Dermis microvascular lymphatic vessel endothelial cell (primary cell): ENCODE results near the gene KCNK16. TPM values are rescaled to one million over a fixed set of nuclear protein-coding genes. Genes with fewer than 3 reads are reported as not detected.

Source experiments
- DNase-seq, 2 donors: peaks; one replicate each; pipeline versions ENCODE4 v3.0.0 to v3.0.0-alpha.2; 2010; ENCODE audit warnings: low read depth in 2 of 2
- total RNA-seq: library from RNA; depleted of rRNA; stranded (reverse); fragments of >200 nt; gene quantifications from 2 replicates; pipeline ENCODE4 v1.2.1, GENCODE V29; 2014

Gene KCNK16
- total RNA-seq, 1 donor from 2014 or later, result not detected

DNA sequence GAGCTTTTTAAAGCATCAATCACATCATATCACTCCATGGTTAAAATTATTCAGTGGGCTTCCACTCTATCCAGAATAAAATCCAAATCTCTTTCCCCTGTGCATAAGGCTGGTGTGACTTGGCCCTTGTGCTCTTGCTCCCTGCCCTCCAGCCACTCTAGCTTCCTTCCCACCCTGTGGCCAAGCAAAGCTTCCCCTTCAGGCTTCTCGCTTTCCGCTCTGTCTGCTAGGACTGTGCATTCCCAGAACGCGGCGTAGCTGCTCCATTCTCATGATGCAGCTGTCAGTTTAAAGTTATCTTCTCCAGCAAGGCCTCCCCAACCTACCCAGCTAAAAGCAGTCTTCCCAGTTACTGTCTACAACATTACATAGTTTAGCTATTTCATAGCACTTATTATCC, 19.4 kb upstream of the KCNK16 start:
- DNase-seq, result no peak

DNA sequence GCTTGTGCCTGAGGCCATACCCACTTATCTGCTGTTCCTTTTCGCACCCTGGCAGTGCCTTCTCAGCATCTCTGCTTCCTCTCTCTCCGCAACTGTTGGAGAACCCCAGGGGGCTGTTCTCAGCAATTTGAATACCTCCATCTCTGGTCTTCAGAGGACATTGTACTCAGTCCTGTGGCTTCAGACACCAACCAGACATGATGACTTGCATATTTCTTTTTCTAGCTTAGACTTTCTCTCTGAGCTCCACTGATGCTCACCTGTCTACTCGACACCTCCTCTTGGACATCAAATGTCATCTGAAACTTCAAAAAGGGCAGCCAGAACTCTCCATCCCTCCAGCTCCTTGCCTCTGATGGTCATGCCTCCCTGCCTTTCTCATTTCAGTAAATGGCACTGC, 18.9 kb upstream of the KCNK16 start:
- DNase-seq, result no peak

DNA sequence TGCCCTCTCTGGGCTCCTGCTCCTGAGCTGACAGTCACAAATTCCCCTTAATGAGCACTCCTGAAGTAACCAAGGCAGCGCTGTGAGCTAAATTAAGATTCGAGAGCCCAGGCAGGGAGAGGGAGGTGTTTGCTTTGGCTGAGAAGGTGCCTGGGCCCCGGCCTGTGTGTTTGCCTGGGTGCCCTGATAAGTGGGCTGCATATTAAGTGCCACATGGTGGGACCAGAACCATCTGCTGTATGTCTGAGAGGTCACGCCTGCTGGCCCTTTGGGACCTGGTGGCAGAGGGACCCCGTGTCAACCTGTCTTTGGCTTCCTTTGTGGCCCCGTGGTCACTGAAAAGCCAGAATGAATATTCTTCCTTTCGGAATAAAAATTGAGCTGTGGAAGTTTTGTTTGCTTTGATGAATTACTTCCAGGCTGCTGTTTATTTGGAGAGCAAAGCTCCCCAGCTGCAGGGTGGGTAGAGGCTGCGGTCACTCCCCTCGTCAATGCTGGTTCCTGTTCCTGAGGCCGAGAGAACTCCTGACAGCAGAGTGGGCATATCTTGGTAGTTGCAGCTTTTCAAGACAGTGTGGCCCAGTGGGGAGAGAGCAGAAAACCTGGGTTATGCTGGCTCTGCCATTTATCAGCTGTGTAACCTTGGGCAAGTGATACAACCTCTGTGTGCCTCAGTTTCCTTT, 17.5 kb upstream of the KCNK16 start:
- no peak for DNase-seq

DNA sequence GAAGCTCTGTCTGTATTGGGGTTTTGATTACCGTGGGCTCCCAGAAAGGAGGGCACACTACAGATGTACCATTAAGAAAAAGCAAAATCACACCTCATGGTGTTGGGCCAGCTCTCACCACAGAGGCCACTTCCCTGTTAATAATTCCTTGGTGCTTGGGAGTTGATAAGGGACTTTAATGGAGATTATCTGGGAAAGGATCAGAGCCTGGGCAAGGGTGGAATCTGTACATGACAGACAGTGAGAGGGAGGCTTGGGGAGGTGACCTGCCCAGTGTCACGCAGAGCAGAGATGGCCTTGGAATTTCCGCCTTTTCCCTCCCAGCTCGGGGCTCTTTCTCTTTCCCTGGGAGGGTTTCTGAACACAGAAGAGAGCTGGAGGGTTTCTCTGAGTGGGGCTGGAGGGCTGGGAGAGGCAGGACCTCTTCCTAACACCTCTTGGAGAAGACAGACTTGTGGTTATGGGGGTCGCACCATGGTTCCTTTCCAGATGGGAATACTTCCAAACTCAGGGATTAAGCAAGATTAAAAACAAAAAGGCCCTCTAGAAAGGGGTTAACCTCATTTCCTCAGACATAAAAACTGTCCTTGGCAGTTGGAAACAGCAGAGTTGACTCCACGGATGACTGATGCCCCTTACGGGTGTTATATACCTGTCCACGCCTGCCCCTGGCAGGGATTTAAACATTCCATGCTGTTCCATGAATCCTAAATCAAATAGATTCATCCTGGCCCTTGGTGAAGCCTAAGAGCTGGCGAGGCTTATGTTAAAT, 16.8 kb upstream of the KCNK16 start:
- no peak for DNase-seq

DNA sequence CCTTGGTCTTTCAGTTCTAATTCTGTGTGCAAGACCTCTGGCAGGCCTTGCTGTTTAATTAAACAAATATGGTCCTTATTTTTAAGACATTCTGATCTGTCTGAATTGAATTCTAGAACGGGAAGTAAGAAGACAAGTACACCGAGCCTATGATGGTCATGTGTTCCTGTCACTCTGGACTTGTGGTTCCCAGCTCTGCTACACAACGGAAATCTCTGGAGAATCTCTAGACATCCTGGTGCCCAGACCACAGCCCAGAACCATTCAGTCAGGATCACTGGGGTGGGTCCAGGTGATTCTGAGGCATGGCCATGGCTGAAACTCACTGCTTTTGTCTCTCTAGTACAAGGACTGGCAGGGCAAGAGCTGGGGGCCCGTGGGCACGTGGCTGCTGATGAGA, 15.9 kb upstream of the KCNK16 start:
- DNase-seq, result no peak

DNA sequence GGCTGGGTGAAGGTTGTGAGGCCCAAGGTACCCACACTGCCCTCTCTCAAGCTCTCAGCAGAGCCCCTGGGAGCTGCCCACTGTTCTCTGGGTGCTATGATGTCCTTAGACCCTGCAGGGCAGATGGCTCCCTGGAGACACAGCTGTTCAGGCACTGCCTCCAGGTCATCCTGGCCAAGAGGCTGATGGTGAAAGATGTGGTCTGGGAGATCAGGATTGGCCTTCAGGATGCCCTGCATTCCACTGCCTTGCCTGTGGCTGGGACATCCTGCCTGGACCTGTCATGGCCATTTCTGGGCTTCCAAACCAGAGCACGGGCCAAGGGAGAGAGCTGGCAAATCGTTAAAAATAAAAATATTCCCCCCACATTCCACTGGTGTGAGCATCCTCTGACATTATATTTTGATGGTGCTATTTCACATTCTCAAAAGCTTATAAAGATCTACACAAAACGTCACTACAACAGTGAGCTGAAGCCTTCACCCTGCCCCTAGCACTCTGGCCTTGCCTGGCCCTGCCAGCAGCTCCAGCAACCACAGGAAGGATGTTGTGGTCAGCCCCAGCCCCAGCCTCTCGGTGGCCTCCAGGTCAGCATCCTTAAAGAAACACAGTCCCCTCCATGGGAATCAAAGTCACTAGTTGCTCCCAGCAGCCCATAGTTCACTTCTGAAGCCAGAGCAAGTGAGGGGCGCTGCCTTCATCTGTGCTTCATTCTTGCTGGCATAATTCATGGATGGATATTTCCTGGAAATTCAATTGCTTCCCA, 13.5 kb upstream of the KCNK16 start:
- DNase-seq, result no peak

DNA sequence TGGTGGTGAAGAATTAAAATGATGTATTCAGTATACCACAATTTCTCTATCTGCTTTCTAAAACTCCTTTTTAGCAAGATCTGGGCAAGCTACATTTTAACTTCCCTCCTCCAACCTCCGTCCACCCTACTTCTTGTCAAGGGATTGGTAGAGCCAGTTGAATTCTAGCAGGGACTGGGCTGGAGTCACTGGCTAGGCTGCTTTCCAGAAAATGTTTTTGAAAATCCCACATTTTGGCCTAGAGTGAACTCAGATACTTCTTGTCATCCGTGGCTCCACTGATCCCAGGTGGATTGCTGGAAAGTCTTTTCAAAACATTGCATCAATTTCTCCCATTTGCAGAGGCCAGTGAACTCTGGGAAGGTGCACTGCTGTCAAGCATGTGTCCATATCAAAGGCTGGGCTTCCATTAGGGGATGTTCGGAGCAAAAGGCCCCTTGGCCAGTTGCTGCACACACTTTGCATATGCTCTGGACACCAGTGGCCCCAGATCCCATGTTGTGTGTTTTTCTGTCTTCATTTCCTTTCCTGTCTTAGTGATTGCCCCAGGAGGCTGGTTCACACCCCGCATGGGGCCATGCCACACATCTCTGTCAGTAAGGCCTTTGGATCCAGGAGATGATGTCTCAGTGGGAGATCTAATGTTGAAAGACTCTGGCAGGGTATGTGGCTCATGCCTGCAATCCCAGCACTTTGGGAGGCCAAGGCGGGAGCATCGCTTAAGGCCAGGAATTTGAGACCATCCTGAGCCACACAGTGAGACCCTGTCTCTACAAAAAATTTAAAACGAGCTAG, 11.3 kb upstream of the KCNK16 start:
- no peak for DNase-seq

DNA sequence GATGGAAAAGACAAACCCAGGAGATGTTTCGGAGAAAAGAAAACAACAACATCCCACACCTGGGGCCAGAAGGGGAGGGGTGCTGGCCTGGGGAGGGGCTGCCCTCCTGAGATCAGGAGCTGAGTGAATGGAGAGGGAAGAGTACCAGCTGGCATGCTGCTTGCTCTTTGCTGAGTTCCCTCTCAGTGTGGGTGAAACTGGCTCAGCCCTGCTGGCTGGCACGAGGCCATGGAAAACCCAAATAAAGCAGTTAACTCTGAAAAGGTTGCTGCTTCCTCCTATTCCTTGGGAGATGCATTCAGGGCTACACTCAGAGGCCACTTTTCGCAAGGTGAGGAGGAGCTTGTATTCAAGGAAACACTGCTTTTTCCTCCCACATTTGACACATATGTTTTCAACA, 8.0 kb upstream of the KCNK16 start:
- DNase-seq, result no peak

DNA sequence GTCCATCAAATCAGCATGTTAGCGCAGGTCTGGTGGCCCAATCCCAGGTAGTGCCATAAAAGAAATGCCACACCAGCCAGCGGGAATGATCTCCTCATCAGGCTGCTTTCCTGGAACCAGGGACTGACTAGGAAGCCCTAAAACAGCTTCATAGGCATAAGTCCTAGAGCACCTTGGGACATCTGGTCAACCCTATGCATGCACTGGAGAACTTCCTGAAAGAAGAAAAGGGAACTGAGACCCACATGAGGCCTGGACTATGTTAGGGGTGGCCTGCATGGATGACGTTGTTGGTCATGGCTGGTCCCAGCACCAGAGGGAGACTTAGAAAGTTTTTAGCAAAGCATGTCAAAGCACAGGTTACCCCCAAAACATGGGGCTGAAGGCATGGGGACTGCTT, 7.6 kb upstream of the KCNK16 start:
- no peak for DNase-seq

DNA sequence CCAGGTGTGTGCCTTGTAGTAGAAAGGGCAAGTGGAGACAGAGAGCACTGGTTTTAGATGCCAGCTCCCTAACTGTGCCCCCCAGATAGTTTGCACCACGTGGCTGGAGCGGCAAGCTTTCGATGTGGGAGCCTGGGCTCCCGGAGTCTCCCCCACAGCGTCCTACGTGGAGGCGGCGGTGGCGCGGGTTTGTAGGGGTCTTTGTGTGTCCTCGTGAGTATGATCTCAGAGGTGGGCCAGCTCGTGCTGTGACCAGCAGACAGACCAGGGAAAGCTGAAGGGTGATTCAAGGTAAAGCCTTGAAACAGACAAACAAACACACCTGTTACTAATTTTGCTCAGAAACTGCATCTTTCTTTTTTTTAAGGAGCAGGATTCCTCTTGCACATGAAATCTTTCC, 5.6 kb upstream of the KCNK16 start:
- no peak for DNase-seq

DNA sequence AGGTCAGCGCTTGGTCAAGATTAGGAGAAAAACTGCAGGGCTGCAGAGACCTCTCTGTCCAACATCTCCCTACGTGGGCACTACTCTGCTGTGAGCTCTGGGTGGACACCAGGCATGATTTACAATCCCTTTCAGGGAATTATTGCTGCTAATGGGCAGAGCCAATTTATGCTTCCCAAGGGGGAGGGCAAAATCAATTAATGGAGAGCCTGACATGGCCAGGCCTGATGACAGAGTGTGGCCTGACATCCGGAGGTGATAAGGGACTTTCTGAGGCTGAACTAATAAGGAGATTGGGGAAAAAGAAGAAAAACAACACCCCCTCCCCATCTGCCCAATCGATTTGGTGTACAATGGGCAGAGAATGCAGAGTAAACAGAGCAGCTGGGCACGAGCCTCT, 5.0 kb upstream of the KCNK16 start:
- no peak for DNase-seq

DNA sequence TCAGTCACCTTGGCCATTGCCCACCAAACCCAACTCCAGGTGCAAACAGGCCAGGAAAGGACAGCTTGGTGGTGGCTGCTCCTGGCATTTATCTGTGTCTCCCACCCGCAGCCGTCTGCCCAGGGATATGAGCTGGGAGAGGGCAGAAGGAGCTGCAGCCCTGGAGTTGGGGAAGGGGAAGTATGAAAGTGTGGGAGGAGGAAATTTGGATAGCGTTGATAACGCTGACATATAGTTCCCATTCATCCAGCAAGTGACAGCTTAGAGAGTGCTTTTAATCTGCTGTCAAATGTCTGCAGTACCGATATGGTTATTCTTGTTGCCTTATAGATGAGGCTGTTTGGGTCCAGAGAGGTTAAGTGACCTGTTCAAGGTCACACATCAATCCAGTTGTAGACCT, 741 bp downstream of the KCNK16 start:
- no peak for DNase-seq

DNA sequence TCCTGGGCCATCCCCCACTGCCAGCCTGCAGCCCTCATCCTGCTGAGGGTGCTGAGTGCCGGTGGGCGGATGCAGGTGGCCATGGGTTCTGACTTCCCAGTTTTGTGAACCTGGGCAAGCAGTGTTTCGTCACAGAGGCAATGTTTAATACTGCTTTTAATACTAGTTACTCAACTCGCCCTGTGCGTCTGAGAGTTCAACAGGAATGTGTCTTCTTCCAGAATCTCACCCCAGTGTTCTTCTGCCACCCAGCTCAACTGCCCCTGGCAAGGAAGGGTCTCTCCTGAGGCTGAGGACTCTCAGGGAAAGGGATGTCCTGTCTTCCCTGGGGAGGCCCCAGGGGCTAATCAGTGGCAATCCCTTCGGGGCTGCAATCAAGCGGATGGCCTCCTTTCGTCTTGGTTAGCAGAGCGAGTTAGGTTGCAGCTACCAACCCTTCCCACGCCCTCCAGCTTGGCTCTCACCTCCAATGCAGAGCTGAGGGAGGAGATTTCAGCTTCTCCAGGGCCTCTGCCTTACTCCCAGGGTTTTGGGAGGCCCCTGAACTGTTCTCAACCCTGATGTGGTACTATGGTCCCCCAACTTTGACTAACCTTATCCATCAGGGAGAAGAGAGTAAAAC, 2.0 kb downstream of the KCNK16 start:
- DNase-seq, result no peak

DNA sequence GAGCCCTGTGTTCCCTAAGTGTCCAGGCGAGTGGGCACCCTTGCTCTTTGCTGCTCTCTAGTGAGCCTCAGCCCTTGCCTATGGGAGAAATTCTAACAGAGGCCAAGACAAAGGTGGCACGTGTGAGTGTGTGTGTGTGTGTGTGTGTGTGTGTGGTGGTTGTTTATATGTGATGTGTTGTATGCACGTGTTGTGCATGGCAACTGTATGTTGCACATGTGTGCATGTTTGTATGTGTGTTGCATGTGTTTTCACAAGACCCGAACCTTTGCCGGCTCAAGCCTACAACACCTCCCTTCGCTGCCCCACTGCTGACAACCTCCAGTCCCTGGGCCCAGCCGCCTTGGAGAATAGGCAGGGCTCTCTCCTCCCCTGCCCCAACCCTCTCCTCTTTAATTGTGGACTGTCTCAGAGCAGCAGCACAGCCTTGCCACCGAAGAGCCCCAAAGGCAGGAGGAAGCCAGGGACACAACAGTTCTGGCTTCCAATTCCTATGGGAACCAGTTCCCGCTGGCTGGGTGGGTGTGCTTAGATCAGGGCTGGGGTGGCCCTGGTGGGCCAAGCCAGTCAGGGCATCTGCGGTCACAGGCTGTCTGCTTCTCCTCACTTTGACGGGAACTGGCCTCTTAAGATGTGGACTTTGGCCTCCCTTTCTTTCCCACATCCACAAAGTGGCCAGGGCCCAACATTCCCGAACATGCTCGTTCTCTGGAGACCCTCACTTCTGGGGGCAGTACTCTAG, 2.7 kb downstream of the KCNK16 start:
- DNase-seq, result no peak

DNA sequence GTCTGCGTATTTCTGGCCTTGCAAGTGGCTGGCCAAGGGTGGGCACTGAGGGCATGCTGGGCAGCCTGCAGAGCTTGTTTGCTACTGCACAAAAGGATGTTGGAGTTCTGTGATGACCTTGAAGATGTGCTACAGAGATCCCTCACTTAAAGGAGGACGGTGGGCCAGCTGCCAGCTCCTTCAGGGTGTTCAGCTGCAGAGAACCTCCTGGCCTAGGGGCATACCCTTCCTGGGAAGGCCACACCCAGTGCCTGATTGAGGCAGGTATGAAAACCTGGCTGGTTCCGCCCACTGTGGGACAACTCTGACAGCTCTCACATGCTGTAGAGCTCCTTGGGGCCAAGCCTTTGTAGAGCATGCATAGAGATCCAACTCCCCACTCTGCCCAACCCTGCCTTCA, 5.2 kb downstream of the KCNK16 start:
- no peak for DNase-seq

DNA sequence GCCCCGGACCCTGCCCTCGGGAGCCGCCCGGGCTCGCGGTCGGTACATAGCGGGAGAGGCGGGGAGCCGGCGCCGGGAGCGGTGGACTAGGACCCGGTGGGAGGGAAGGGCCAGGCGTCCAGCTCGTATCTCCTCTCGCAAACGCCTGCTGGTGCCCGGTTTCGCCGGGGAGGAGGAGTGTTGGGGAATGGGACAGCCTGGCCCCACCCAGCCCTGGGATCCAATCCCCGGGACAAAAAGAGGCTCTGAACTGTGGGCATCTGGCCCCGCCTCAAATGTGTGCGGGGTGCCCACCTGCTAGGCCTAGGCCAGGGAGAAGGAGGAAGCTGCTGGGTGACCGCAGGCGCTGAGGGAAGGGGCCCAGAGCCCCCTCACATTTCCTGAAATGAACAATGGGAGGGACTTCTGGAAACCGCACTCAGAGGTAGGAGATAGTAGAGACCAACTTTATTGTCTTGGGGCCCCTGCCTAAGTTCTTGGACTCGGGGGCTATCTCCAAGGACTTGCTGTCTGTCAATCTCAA, 8.2 kb downstream of the KCNK16 start, which contains the start of gene KCNK17:
Gene KCNK17 (minus strand): TSS at position 147 of the 523 bp plus-strand sequence. CDS start 99 bp downstream, at position 48.
- no peak for DNase-seq

DNA sequence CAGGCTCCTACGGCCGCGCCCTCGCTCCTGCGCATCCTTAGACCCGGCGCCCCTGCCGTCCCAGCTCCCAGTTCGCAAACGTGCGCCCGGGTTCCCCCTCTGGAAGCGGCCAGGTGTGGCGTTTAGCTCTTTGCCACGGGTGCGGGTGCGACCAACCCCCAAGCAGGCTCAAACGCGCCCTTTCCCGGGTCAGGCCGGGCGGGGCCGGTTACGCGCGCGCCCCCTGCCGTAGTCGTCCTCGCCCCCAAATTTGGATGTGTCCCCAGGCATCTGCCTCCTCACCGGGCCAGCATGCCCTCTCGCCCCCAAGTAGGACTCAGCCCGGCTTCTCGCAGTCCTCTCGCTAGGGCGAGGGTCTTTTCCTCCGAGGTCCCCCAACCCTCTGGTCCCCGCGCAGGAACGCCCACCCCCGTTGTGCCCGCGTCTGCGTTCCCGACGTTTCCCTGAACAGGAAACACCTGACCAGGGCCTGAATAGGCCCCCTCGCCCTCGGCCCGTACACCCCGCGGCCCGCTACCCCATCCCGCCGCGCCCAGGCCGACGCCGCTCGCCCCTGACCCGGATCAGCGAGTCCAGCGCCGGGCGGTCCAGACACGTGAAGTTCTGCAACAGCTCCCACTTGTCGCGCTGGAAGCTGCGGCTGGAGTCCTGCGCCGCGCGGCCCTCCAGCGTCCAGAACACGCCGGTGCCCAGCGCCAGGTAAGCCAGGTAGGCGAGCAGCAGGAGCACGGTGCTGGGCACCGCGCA, 8.8 kb downstream of the KCNK16 start:
- DNase-seq, result no peak

DNA sequence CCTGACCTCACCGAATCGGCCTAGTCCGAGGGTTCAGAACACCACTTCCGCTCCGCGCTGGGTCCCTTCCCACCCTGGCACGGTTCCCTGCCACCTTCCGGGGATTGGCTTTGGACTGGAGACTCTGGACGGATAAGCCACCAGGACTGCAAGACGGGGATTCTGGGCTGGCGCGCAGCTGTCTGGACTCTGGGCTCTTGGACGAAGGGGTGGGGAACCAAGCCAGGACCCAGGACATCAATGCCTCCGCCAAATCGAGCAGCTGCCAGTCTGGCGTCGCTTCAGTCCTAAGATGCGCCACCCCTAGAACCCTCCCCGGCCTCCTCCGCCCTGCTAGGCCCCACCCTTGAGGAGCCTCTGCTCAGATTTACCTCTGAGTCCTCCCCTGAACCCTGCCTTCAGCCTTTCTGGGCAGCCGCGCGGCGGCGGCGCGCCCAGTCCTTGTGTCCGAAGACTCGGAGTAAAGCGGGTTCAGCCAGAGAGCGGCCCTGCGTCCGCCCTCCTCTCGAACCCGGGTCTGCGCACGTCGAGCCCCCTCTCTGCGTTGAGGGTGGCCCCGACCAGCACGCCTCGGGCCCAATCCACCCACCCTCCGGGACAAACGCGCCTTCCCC, 9.5 kb downstream of the KCNK16 start:
- no peak for DNase-seq

DNA sequence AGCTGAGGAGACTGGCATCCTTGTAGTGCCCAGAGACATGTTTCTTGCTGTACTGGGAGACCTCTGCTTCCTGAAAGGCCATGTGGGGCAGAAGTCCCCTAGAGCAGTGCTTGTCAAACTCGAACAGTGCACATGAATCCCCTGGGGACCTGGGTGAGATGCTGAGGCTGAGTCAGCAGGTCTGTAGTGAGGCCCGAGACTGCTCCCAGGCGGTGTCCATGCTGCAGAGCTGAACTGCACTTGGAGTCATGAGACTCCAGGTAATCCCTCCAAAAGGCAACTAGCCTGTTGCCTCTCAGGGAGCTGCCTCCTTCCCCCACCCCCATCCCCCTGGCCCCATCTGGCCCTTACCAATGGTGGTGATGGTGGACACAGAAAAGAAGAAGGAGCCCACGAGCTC, 12.0 kb downstream of the KCNK16 start:
- DNase-seq, result no peak
